GM19193 (cell line): ENCODE measurements around the gene FOXA1.

Experiments used
- POLR2A ChIP-seq: IDR thresholded peaks from 4 replicates; pipeline ENCODE4 v1.6.1; 2011; ENCODE audit not compliant: insufficient read depth, insufficient read length; ENCODE audit errors: extremely low read depth

The FOXA1 gene

DNA sequence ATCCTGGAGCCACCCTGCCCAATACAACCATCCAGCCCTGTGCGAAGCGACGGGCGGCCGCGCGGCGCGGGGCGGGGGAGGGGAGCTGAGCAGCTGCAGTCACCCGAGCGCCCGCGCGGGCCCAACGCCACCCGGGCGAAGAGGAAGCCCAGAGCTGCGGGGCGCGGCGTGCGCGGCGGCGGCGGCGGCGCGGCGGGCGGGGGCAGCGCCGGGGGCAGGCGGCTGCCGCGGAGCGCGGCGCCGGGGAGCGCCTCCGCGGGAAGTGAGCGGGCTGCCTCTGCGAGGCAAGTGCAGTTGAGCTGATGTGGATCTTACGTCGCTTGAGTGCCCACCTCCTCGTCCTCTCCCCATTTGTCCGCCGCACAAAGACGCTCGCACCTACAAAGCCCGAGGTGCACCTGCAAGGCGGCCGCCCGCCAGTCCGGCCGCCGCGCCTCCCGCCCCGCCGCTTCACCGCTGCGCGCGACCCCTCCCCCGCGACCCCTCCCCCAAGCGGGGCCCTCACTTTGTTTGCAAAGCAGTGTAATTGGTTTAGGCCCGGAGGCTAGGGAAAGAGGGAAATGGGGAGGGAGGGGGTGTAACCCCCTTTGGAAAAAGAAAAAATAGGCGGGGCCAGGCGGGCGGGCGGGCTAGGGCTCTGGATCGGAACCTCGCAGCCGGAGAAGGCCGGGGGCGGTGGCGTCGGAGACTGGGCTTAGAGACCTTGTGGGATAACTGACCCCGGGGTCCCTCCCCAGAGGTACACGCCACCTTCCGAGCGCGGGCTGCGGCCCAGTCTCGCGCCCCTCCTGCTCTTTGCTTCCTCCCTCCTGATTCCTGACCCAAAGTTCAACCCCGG lies at the start of gene FOXA1, which contains the start of gene TTC6:
Gene FOXA1 (minus strand): TSS at position 279 of the 838 bp plus-strand sequence. CDS start 277 bp downstream, at position 2.
Gene TTC6 (plus strand): TSS at position 659 of the 838 bp plus-strand sequence. CDS start 26,436 bp downstream, outside the sequence.
- no peak for TF ChIP-seq POLR2A

GRCh38 chr14:37643701-37644100 lies 48.7 kb upstream of the FOXA1 start:
- TF ChIP-seq POLR2A: no peak

GRCh38 chr14:37642125-37642524 lies 47.1 kb upstream of the FOXA1 start:
- TF ChIP-seq POLR2A: no peak

- no peak for TF ChIP-seq POLR2A
Measured at GRCh38 chr14:37641117-37641516, 46.1 kb upstream of the FOXA1 start.

- no peak for TF ChIP-seq POLR2A
Measured at GRCh38 chr14:37638599-37638998, 43.5 kb upstream of the FOXA1 start.

- no peak for TF ChIP-seq POLR2A
Measured at GRCh38 chr14:37637341-37637740, 42.3 kb upstream of the FOXA1 start.

DNA sequence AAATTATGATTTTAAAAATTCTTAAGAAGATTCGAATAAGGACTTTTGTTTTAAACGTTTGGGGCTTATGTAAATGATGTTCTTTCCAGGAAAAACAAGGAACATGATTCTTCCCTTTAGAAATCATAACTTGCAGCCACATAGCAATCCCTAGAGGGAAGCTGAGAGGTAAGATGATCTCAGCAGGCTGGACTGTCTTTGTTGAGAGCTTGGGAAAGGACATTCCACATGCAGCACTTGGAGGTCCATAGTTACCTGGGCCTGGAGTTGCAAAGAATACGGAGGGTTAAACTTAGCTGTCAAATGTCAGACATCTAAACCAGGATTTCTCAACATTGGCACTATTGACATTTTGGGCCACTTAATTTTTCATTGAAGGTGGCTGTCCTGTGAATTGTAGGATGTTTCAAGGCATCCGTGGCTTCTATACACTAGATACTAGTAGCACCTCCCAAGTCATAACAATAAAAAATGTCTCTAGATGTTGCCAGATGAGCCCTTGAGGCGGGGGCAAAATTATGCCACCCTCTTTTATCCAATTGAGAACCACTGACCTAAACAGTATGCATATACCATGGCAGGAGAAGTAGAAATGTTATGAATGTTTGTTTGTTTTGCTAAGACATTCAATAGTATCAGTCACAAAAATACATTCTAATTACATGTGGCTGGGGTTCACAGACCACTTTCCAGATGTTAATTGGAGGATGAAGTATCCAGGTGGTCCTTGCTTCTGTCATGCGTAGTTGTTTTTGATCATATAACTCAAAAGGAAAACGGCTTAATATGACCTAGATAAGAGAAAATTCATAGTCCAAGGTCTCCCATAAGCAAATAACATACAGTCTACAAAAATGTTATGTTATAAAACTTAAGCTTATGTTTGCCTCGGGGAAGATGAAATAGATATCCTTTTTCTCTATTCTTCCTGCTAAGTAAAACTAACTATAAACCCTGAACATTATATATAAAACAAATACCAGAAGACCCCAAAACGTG lies 30.8 kb upstream of the FOXA1 start:
- no peak for TF ChIP-seq POLR2A

DNA sequence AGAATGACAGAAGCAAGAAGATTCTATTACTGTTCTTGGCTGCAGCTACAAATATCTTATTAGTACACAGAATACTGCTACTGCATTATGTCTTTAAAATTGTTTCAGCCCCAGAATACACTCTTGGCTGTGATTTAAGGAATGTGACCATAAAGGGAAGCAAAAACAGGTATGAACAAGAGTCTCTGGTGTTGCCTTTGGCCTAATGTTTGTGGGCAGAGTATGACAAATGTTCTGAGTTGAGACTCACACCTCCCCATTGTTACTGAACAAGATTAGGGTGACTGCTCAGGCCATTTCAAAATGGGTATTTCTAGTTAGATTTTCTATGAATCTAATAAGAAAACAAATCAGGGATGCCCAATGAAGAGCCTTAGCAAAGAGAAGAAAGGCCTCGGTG lies 28.9 kb upstream of the FOXA1 start:
- TF ChIP-seq POLR2A: no peak

DNA sequence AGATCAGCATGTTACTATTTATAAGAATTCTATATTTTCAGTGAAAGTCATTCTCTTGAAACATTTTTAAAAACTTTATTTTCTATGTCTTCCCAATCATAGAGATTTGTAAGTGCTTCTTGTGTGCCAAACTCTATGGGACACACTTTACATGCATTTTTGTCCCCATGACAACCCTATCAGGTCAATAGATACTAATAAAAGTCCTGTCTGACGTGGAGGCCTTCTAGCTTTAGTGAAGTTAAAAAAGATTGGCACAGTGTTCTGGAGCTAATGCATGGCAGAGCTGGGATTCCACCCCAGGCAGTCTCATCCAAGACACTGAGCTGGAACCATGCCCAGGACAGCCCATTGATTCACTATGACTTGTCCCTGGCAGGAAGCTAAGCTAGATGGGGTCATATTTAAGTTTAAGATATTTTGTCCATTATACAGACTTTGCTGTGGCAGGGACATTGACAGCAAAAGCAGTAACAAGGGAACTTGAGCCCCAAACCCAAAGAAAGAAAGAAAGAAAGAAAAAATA lies 28.4 kb upstream of the FOXA1 start:
- TF ChIP-seq POLR2A: no peak

GRCh38 chr14:37622231-37622923 lies 27.3 kb upstream of the FOXA1 start:
- no peak for TF ChIP-seq POLR2A

DNA sequence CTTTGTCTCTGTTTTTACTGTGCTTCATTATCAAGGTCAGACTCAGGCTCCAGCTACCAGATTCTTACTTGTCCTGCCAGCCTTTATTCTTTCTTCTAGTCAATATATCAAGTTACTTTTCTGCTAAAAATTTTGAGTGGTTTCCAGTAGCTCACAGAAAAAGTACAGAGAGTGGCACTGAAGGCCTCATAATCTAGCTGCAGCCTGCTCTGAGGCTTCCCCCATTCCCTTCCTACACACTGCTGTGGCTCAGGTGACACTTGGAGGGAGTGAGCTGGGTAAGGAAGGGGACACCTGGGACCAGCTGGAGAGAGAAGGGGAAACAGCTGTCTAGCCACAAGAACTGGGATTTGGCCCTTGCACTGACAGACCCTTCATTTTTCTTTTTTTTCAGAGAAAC lies 25.8 kb upstream of the FOXA1 start:
- no peak for TF ChIP-seq POLR2A

- no peak for TF ChIP-seq POLR2A
Measured at GRCh38 chr14:37618498-37619028, 23.5 kb upstream of the FOXA1 start.

DNA sequence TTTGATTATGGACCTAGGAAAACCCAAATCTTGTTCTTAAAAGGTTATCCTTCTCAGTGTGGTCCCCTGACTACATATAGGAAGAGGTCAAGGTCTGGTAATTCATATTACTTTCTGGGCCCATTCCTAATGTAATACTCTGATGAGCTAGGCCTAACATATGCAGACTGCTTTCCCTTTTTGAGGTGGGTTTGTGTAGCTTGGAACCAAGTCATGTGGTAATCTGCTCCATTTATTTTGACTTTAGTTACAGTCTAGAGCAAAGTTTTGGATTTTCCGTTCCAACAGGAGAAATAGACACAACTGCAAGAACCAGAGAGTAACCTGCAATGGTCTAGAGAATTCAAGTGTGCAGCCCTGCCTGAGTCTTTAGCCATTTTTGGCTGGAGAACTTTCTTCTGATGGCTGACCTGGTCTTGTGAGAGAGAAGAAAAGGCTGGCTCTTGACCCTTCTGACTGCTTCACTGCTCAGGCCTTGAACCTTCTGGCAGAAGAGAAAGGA lies 22.9 kb upstream of the FOXA1 start:
- TF ChIP-seq POLR2A: no peak

DNA sequence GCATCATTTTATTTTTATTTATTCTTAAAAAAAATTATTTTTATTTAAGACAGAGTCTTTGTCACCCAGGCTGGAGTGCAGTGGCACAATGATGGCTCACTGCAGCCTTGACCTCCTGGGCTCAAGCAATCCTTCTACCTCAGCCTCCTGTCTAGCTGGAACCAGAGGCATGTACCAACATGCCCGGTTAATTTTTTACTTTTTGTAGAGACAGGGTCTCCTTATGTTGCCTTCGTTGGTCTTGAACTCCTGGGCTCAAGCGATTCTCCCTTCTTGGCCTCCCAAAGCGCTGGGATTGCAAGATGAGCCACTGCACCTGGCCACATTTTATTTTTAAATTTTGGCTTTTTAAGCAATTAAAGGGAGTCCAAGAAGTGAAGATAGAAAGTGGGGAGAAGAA lies 21.8 kb upstream of the FOXA1 start:
- TF ChIP-seq POLR2A: no peak
